ENCODE data around the gene RPRD2. TPM values are rescaled to one million over a fixed set of nuclear protein-coding genes. Genes with fewer than 3 reads are reported as not detected.
A peak's percentile ranks its signal among the peaks of the same experiment; 100 is the strongest.

The RPRD2 gene
- total RNA-seq, 1 donor from 2014 or later, result 44.7 TPM

DNA sequence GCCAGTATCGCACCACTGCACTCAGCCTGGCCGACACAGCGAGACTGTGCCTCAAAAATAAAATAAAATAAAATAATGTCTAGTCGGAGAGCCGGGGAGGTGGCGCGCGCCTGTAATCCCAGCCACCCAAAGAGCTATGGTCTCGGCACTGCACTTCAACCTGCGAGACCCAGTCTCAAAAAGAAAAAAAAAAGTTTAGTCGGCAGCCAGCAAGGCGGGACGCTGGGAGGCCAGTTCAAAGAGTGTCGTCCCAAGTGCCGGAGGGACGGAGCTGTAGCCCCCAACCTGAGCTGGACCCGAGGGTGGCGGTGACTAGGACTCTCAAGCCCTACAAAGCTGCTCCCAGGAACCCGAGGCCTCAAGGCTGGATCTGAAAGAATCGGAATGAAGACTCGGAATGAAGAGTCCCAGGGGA lies 151.0 kb downstream of the RPRD2 start:
- DNase-seq (ENCODE audit: low spot score), result no peak

DNA sequence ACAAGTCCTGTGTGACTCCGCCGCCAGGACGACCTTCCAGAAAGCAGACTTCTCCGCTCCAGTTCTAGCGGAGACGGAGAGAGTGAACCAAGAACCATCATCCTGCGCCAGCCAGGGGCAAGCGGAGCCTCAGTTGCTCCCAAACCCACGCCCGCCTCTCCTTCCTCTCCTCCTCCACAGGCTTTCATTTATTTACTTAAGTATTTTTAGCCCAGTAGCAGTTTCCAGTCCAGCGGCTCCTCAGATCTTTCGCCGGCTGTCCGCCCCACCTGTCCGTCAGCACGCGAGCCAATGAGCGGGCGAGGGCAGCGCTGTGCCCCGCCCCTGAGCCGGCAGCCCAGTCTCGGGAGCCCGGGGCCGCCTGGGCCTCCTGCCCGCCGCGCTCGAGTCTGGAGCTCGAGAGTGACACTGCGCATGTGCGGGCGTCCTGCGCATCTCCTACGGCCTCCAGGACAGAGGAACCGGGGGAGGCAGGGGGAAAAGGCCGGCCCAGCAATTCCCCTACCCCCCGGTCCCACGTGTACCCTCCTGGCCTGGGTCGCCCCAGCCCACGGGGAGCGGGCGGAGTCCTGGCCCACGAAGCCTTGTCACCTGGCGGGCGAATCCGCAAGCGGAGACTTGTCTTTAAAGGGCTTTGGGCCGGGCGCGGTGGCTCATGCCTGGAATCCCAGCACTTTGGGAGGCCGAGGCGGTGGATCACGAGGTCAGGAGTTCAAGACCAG lies 151.5 kb downstream of the RPRD2 start, which contains the start of gene FALEC:
TSS of gene FALEC (plus strand) at position 425 of the 722 bp plus-strand sequence.
- DNase-seq (ENCODE audit: low spot score), result peak; percentile 94

DNA sequence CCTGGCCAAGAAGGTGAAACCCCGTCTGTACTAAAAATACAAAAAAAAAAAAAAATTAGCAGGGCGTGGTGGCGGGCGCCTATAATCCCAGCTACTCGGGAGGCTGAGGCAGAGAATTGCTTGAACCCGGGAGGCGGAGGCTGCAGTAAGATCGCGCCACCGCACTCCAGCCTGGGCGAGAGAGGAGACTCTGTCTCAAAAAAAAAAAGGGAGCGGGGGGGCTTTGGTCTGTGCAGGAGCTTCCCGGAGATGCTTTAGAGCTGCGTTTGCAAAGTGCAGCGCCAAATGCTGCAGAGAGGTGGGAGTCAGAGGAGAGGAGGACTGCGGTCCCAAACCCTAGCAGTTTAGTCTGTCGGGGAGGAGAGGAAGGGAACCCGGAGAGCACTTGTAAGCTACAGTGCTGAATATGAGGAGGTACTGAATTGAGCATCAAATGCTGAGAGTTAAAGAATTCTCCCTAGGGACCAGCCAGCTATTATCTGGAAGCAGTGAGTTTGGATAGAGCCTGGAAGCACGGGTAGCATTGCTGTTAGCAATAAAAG lies 152.2 kb downstream of the RPRD2 start:
- no peak for DNase-seq (ENCODE audit: low spot score)

DNA sequence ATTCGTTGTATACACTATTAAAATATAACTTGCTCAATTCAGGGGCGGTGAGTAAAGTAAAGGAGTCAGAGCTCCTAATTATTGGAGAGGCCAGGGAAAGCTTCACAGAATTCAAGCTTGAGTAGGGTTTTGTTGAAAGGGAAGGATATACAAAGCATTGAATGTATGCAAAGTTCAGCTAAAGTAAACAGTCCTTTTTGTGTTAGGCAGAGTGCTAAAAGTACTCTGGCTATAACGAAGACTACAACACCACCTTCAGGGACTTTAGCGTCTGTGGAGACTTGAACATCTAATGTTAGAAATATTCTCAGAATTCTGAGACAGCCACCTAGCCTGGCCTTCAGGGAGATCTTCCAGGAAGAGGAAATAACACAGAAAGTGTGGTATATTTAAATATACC lies 152.7 kb downstream of the RPRD2 start:
- DNase-seq (ENCODE audit: low spot score), result no peak

DNA sequence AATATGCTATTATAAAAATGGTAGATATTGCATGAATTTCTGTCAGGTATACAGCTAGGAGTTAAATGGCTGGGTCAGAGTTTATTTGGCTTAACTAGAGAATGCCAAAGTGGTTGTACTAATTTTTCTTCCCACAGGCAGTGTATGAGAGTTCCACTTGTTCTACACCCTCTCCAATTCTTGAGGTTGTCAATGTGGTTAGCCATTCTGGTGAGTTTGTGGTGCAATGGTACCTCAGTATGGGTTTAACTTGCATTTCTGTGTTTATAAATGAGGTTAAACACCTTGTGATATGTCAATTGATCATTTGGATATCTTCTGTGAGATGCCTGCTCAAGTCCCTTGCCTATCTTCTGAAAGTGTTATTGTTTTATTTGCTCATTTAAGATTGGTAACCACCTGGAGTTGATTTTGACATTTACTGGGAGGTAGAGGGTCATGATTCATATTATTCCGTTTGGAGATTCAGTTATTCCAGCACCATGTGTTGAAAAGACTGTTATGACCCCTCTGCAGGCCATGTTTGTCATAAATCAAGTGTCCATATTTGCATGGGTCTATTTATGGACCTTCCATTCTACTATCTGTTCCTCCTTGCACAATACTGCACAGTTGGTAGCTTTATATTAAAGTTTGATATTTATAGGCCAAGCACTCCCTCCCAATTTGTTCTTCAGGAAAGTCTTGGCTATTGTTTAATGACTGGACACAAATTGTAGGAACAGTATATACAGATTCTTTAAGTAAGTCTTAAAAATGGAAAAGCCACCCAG lies 157.4 kb downstream of the RPRD2 start:
- DNase-seq (ENCODE audit: low spot score), result no peak

DNA sequence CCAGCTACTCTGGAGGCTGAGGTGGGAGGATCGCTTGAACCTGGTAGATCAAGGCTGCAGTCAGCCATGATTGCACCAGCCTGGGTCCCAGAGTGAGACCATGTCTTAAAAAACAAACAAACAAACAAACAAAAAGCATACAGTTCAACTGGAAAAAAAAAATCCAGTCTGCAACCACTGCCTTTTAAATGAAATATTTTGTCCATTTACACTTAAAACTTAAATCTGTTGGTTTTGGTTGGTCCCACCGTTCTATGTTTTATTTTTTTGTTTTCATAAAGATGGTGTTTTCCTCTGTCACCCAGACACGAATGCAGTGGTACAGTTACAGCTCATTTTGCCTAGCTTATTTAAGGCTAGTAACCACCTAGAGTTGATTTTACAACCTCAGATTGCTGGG lies 161.4 kb downstream of the RPRD2 start:
- DNase-seq (ENCODE audit: low spot score), result no peak

Other genes with a start within 250 kb of the RPRD2 start
- gene PLEKHO1, start 214.2 kb upstream of the RPRD2 start, total RNA-seq, result 28.9 TPM
- 23.4 TPM for gene ANP32E, start 128.0 kb upstream of the RPRD2 start, total RNA-seq
- 1.4 TPM for gene CA14, start 106.4 kb upstream of the RPRD2 start, total RNA-seq
- gene APH1A, start 95.1 kb upstream of the RPRD2 start, total RNA-seq, result 133 TPM
- 13.8 TPM for gene C1orf54, start 91.4 kb upstream of the RPRD2 start, total RNA-seq
- 8.0 TPM for gene CIART, start 81.6 kb upstream of the RPRD2 start, total RNA-seq
- gene MRPS21, start 70.3 kb upstream of the RPRD2 start, total RNA-seq, result 79.7 TPM
- 112 TPM for gene PRPF3, start 42.6 kb upstream of the RPRD2 start, total RNA-seq
- gene TARS2, start 123.3 kb downstream of the RPRD2 start, total RNA-seq, result 28.6 TPM
- 10.8 TPM for gene ECM1, start 144.0 kb downstream of the RPRD2 start, total RNA-seq
- gene FALEC, start 151.6 kb downstream of the RPRD2 start, total RNA-seq, result not detected
- gene ADAMTSL4, start 185.3 kb downstream of the RPRD2 start, total RNA-seq, result 48.2 TPM
- 159 TPM for gene MCL1, start 215.5 kb downstream of the RPRD2 start, total RNA-seq

Data from ureter (tissue), 1 donor.